NCI-H2196 (cell line): ENCODE measurements around the gene CD14.
"Not testable (repeated sequence)": the region's sequence is repeated elsewhere in the genome, so short reads cannot be mapped to it uniquely, and the experiment has no call there.

Experiments
- DNase-seq: peaks from one replicate; lab custom pipeline; 2025; ENCODE audit not compliant: unreplicated experiment; lab: John Stamatoyannopoulos, UW

The CD14 gene

GRCh38 chr5:140596321-140596741 is 36.6 kb downstream of the CD14 start:
- DNase-seq: no peak

- peak; percentile 38 for DNase-seq
Observed at GRCh38 chr5:140595538-140596300, 37.3 kb downstream of the CD14 start.

- DNase-seq: no peak
Observed at GRCh38 chr5:140594169-140594568, 38.8 kb downstream of the CD14 start.

GRCh38 chr5:140593070-140593469 is 39.9 kb downstream of the CD14 start:
- not testable (repeated sequence) for DNase-seq

GRCh38 chr5:140591747-140592372 is 41.1 kb downstream of the CD14 start:
- DNase-seq: no peak

- DNase-seq: no peak
Observed at GRCh38 chr5:140590861-140591260, 42.1 kb downstream of the CD14 start.

GRCh38 chr5:140588311-140589070 is 44.5 kb downstream of the CD14 start:
- DNase-seq: no peak

- DNase-seq: no peak
Observed at GRCh38 chr5:140587495-140587894, 45.5 kb downstream of the CD14 start.
